A673 (cell line): Measurements from ENCODE around the gene FOLR3.

Experiments used
- EZH2 ChIP-seq: fragments of 200-600 bp; sonication (generic); IDR thresholded peaks from 2 replicates; pipeline ENCODE4 v1.6.1; 2017; ENCODE audit warnings: borderline replicate concordance, low read depth, mild to moderate bottlenecking, mixed read lengths, antibody characterized with exemption, low read length; ENCODE audit not compliant: poor library complexity, severe bottlenecking
- TF ChIP-seq, protein P1 (sequence below): fragments of 300-800, 200-600 bp; sonication (generic); conservative IDR thresholded peaks from 2 replicates; pipeline ENCODE4 v1.5.1; 2017; ENCODE audit warnings: low read depth, mild to moderate bottlenecking, antibody characterized with exemption, low read length, moderate library complexity, mixed read lengths

DNA sequence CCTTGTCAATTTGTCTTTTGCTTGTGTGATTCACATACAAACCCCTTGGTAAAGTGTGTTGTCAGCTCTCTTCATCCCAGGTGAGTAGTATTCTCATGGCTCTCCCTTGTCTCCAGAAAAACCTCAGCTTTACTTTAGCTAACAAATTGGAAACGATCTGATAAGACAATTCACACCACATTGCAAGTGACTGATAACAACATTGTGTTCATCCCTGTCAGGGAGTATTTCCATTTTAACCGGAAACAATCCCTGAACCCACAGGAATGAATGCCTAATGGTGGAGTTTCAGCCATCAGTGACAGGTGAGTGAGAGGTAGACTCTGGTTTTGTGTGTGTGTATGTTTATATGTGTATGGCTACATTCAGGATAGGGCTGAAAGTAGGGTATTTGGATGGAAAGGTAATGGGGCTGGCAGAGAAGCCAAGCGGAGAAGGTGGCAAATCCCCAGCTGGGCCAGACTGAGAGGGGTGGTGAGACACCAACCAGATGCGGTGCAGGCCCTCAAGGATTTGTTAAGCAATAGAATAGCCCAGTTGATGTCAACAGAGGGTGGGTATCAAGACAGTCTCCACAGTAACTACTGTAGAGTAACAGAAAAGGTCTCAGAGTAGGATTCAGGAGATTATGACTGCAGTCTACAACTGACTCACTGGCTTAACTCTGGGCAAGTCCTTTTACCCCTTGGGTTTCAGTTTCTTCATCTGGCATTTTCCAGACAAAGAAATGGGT is 47.3 kb upstream of the FOLR3 start:
- no peak for TF ChIP-seq EZH2
- TF ChIP-seq, protein P1, sequence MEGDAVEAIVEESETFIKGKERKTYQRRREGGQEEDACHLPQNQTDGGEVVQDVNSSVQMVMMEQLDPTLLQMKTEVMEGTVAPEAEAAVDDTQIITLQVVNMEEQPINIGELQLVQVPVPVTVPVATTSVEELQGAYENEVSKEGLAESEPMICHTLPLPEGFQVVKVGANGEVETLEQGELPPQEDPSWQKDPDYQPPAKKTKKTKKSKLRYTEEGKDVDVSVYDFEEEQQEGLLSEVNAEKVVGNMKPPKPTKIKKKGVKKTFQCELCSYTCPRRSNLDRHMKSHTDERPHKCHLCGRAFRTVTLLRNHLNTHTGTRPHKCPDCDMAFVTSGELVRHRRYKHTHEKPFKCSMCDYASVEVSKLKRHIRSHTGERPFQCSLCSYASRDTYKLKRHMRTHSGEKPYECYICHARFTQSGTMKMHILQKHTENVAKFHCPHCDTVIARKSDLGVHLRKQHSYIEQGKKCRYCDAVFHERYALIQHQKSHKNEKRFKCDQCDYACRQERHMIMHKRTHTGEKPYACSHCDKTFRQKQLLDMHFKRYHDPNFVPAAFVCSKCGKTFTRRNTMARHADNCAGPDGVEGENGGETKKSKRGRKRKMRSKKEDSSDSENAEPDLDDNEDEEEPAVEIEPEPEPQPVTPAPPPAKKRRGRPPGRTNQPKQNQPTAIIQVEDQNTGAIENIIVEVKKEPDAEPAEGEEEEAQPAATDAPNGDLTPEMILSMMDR = no peak
